Stimulated activated naive CD4-positive, alpha-beta T cell (primary cell): Measurements from ENCODE around the gene S100A8.
"Not testable (repeated sequence)": the region's sequence is repeated elsewhere in the genome, so short reads cannot be mapped to it uniquely, and the experiment has no call there.

Source experiments
- DNase-seq, 6 experiments: peaks; one replicate each; lab custom pipeline; 2025; lab: John Stamatoyannopoulos, UW

Gene S100A8

GRCh38 chr1:153417136-153417888, 26.4 kb upstream of the S100A8 start:
- no peak for DNase-seq

- no peak for DNase-seq
Observed at GRCh38 chr1:153415850-153416570, 25.1 kb upstream of the S100A8 start, which contains the start of gene S100A7A. S100A7A (plus strand) TSS chr1:153416520; CDS start chr1:153418083, 1,563 bp downstream.

GRCh38 chr1:153413961-153414360, 23.1 kb upstream of the S100A8 start:
- not testable (repeated sequence) for DNase-seq

- DNase-seq: peak in 1 of 6 experiments; percentile 4
Observed at GRCh38 chr1:153407274-153407673, 16.4 kb upstream of the S100A8 start.

GRCh38 chr1:153405825-153406599, 15.1 kb upstream of the S100A8 start:
- not testable (repeated sequence) for DNase-seq

- peak; percentile 8 to 56 (median 20) for DNase-seq
Observed at GRCh38 chr1:153404768-153405167, 13.9 kb upstream of the S100A8 start.

GRCh38 chr1:153404086-153404635, 13.3 kb upstream of the S100A8 start:
- no peak for DNase-seq

GRCh38 chr1:153403421-153404085, 12.7 kb upstream of the S100A8 start:
- DNase-seq: no peak

GRCh38 chr1:153402226-153402625, 11.4 kb upstream of the S100A8 start:
- no peak for DNase-seq

- DNase-seq: no peak
Observed at GRCh38 chr1:153401461-153401860, 10.6 kb upstream of the S100A8 start.

GRCh38 chr1:153400244-153400643, 9.4 kb upstream of the S100A8 start:
- no peak for DNase-seq

GRCh38 chr1:153399401-153400055, 8.7 kb upstream of the S100A8 start:
- DNase-seq: no peak

- DNase-seq: no peak
Observed at GRCh38 chr1:153397924-153398651, 7.2 kb upstream of the S100A8 start.

- DNase-seq: no peak
Observed at GRCh38 chr1:153397051-153397923, 6.4 kb upstream of the S100A8 start.

- no peak for DNase-seq
Observed at GRCh38 chr1:153396461-153396860, 5.6 kb upstream of the S100A8 start.

- DNase-seq: no peak
Observed at GRCh38 chr1:153395776-153396175, 4.9 kb upstream of the S100A8 start.

GRCh38 chr1:153395136-153395685, 4.3 kb upstream of the S100A8 start:
- DNase-seq: no peak

GRCh38 chr1:153394391-153394790, 3.5 kb upstream of the S100A8 start:
- DNase-seq: no peak

GRCh38 chr1:153393926-153394325, 3.1 kb upstream of the S100A8 start:
- DNase-seq: no peak
